Upper lobe of left lung (tissue), 6 donors: Measurements from ENCODE around the gene PPP1R9A. TPM values are rescaled to one million over a fixed set of nuclear protein-coding genes. Genes with fewer than 3 reads are reported as not detected.

ENCODE experiments used
- ATAC-seq, 2 donors: fragments of 200-7000 bp; cut with Tn5 transposase; one replicate each; pipeline ENCODE4 v1.9.1; 2022; ENCODE audit warnings: mild to moderate bottlenecking in 2 of 2, moderate library complexity in 2 of 2; ENCODE audit not compliant: low FRiP score in 2 of 2
- DNase-seq, 2 donors: peaks; one replicate each; pipeline ENCODE4 v3.0.0-alpha.2; 2019 to 2020
- H3K27ac ChIP-seq, 4 donors: fragments of 200-600 bp; sonication (generic); one replicate each; pipeline ENCODE4 v1.5.1; 2016 to 2019
- H3K27me3 ChIP-seq, 4 donors: fragments of 200-600 bp; sonication (generic); one replicate each; pipeline ENCODE4 v1.5.1; 2017 to 2019
- H3K36me3 ChIP-seq, 4 donors: fragments of 200-600 bp; sonication (generic); one replicate each; pipeline ENCODE4 v1.5.1; 2016 to 2019
- H3K4me1 ChIP-seq, 4 donors: fragments of 200-600 bp; sonication (generic); one replicate each; pipeline ENCODE4 v1.5.1; 2018 to 2019
- H3K4me3 ChIP-seq, 4 donors: fragments of 200-600 bp; sonication (generic); one replicate each; pipeline ENCODE4 v1.5.1; 2017 to 2019; ENCODE audit warnings: mild to moderate bottlenecking in 2 of 4, moderate library complexity in 1 of 4
- H3K9me3 ChIP-seq, 4 donors: fragments of 200-600 bp; sonication (generic); one replicate each; pipeline ENCODE4 v1.5.1; 2018 to 2019
- EP300 ChIP-seq, 4 donors: sonication (generic); formaldehyde crosslinking; IDR thresholded peaks; one replicate each; pipeline ENCODE4 v1.5.1; 2017; ENCODE audit warnings: antibody characterized with exemption in 4 of 4, control low read depth in 2 of 4
- POLR2A ChIP-seq, 4 donors: fragments of 450-650 bp; IDR thresholded peaks; one replicate each; pipeline ENCODE4 v1.5.1; 2016 to 2017; ENCODE audit warnings: antibody characterized with exemption in 4 of 4, mild to moderate bottlenecking in 2 of 4
- POLR2AphosphoS5 ChIP-seq, 2 donors: sonication (generic); formaldehyde crosslinking; IDR thresholded peaks; one replicate each; pipeline ENCODE4 v1.5.1; 2017; ENCODE audit warnings: antibody characterized with exemption in 2 of 2
- WGBS, 2 donors: methylation state at CpG; one replicate each; pipeline ENCODE4 v1.1.5; 2017 to 2018; 5-methylcytosine and 5-hydroxymethylcytosine counted together
- total RNA-seq, 6 donors: library from RNA; depleted of rRNA in 4 of 6; stranded (reverse); fragments of >200 nt in 4 of 6; gene quantifications; one replicate each; pipeline versions ENCODE4 v1.1.0 to v1.2.1, GENCODE V29; 2016 to 2021
- TF ChIP-seq, protein P1 (sequence below), 6 experiments: fragments of 450-650 bp in 4 of 6; fragments of 200-600 bp in 2 of 6; sonication (generic) in 2 of 6; IDR thresholded peaks; one replicate each; pipeline ENCODE4 v1.5.1; 2016 to 2019; ENCODE audit warnings: antibody characterized with exemption in 6 of 6
- donor health status: DM: no; HTN: no; CAD: no; lungs with moderate emphysema.
- donor health status: DM: no; HTN: yes; CAD: no; lungs with severe emphysema.

Gene PPP1R9A
- total RNA-seq, 6 donors from 2014 or later: 16.9 to 41.9 (median 26.2) TPM

DNA sequence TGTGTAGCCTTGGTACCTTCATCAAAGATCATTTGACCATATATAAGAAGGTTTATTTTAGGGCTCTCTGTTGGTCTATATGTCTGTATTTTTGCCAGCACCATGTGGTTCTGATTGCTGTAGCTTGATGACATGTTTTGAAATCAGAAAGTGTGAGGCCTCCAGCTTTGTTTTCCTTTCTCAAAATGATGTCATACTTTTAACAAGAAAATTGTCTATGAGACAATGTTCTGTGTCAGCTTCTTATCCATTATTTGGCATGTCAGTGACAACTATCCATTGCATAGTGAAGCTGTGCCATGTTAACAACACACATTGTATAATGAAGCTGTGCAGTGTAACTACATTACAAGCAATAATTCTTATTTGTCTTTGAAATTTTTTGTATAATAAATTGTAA is 9.1 kb upstream of the PPP1R9A start:
- Histone ChIP-seq H3K36me3 (no peaks in the 10 kb centered on the region), H3K27ac (no peak overlapping the region), H3K27me3 (no peaks in the 10 kb centered on the region), H3K4me3 (no peak overlapping the region), H3K4me1 (no peaks in the 10 kb centered on the region), H3K9me3 (no peaks in the 10 kb centered on the region)
- TF ChIP-seq, protein P1, sequence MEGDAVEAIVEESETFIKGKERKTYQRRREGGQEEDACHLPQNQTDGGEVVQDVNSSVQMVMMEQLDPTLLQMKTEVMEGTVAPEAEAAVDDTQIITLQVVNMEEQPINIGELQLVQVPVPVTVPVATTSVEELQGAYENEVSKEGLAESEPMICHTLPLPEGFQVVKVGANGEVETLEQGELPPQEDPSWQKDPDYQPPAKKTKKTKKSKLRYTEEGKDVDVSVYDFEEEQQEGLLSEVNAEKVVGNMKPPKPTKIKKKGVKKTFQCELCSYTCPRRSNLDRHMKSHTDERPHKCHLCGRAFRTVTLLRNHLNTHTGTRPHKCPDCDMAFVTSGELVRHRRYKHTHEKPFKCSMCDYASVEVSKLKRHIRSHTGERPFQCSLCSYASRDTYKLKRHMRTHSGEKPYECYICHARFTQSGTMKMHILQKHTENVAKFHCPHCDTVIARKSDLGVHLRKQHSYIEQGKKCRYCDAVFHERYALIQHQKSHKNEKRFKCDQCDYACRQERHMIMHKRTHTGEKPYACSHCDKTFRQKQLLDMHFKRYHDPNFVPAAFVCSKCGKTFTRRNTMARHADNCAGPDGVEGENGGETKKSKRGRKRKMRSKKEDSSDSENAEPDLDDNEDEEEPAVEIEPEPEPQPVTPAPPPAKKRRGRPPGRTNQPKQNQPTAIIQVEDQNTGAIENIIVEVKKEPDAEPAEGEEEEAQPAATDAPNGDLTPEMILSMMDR (IDR thresholded peaks at IDR 0.05): no peak
- TF ChIP-seq POLR2A (IDR thresholded peaks at IDR 0.05): no peak
- no peak for TF ChIP-seq EP300 (IDR thresholded peaks at IDR 0.05)
- no peak for TF ChIP-seq POLR2AphosphoS5 (IDR thresholded peaks at IDR 0.05)
- DNase-seq (no peak), ATAC-seq (no peak)

DNA sequence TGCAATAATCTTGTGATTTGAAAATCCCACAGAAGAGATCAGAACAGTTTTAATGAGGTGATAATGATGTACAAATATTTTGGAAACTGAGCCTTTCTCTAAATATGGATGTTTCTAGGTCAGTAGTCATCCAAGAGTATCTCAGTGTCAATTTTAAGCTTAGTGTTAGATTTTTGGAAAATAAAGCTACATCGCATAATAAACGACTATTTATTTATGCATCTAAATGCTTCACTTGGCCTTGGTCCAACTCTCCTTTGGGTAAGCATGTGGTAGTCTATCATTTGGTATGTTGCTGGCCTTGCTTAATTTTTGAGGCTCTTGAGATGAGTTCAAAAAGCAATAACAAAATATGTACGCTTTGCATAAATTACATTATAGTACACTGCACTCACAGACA is 5.4 kb upstream of the PPP1R9A start:
- Histone ChIP-seq H3K9me3 (no peaks in the 10 kb centered on the region), H3K4me3 (no peak overlapping the region), H3K27me3 (no peaks in the 10 kb centered on the region), H3K36me3 (no peaks in the 10 kb centered on the region), H3K27ac (no peak overlapping the region), H3K4me1 (peaks cover 0 to 4% (median under 1%) of the 10 kb centered on the region in 4 donors)
- no peak for ATAC-seq
- 77 to 92% methylated on average over 3 of the region's 3 CpGs for WGBS, 2 donors
- TF ChIP-seq POLR2AphosphoS5 (IDR thresholded peaks at IDR 0.05) (no peak), EP300 (IDR thresholded peaks at IDR 0.05) (no peak), POLR2A (IDR thresholded peaks at IDR 0.05) (no peak)
- TF ChIP-seq, protein P1 (IDR thresholded peaks at IDR 0.05): no peak
- no peak for DNase-seq

DNA sequence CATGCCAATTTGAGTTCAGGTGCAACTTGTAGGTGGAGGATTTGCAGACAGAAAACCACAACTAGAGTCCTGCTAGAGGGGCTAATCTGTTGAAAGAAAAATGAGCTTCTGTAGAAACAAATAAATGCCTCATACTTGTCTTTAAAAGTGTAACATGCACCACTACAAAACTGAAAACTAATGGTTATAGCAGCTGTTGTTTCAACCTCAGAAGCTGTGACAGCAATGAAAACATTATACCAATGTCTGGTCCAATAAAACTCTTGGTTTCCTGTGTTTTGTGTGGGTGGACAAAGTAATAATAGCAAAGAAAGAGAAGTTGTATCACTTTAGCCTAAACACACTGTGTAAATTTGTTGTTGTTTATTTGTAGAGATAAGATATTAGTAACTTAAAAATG is 3.4 kb upstream of the PPP1R9A start:
- TF ChIP-seq, protein P1 (IDR thresholded peaks at IDR 0.05): no peak
- TF ChIP-seq EP300 (IDR thresholded peaks at IDR 0.05) (no peak), POLR2A (IDR thresholded peaks at IDR 0.05) (no peak), POLR2AphosphoS5 (IDR thresholded peaks at IDR 0.05) (no peak)
- H3K27me3 ChIP-seq: peaks cover 0 to 5% (median 0%) of the 10 kb centered on the region in 4 donors
- H3K36me3 ChIP-seq: no peaks in the 10 kb centered on the region
- H3K9me3 ChIP-seq: no peaks in the 10 kb centered on the region
- H3K27ac ChIP-seq: no peak overlapping the region
- peaks cover 0 to 9% (median 4%) of the 10 kb centered on the region in 4 donors for H3K4me1 ChIP-seq
- DNase-seq (no peak), ATAC-seq (no peak)
- H3K4me3 ChIP-seq: no peak overlapping the region

DNA sequence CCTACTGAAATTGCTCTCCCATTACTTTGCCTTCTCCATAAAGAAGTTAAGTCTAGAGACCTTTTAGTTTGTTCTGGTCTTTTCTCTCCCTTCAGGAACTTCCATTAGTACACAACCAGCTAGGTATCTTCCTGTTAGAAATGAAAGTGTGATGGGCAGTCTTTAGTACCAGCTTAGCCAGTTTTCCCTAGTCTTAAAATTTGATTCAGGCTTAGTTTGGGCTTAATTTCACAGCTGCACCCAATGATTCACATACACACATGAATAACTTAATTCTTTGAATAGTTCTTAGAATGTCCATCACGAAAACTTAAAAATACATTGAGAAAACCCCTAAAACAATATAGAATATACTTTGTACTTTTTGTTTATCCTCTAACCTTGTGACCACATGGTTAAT is 2.4 kb upstream of the PPP1R9A start:
- no peak for TF ChIP-seq POLR2A (IDR thresholded peaks at IDR 0.05)
- no peak for ATAC-seq
- Histone ChIP-seq H3K4me1 (peaks cover 0 to 9% (median 4%) of the 10 kb centered on the region in 4 donors), H3K27me3 (peaks cover 0 to 5% (median 0%) of the 10 kb centered on the region in 4 donors), H3K9me3 (no peaks in the 10 kb centered on the region), H3K36me3 (no peaks in the 10 kb centered on the region), H3K4me3 (no peak overlapping the region), H3K27ac (no peak overlapping the region)
- WGBS, 2 donors: 92 to 93% methylated on average over 1 of the region's 1 CpG
- no peak for DNase-seq

DNA sequence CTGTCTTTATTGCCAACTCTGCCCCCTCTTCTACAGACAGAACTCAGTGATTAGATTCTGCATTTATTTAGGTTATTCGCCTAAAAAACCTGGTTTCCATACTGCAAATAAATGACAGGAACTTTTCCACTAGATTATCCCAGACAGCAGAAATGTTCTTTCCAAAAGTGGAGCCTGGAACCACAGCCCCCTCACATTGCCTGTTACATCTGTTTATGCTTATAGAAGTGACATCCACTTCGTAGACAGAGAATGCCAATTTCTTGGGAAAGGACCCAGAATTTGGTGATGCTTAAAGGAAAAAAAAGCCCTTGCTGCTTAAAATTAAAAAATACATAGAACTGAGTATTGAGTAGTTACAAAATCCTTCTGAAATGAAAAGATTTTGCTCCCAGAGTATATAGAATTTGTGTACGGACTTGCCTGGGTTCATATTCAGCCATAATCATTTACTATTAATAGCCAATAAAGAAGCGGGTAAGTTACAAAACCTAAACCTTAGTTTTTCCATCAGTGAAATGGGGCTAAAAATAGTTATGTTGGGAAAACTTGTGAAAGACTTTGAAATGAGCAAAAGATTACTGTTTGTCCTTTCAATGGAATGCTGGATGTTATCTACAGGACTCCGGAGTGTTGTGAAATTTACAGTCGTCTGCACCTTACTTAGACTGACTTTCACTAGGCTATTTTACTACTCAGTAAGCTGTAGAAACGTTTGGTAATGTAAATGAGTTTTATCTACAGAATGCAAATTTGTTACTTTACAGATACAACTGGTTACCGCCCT is 1.1 kb upstream of the PPP1R9A start:
- DNase-seq (no peak), ATAC-seq (no peak)
- H3K36me3 ChIP-seq: no peaks in the 10 kb centered on the region
- WGBS, 2 donors: 82 to 87% methylated on average over 8 of the region's 8 CpGs
- peaks cover 0 to 5% (median 0%) of the 10 kb centered on the region in 4 donors for H3K27me3 ChIP-seq
- H3K4me1 ChIP-seq: peaks cover 0 to 9% (median 4%) of the 10 kb centered on the region in 4 donors
- no peaks in the 10 kb centered on the region for H3K9me3 ChIP-seq
- H3K27ac ChIP-seq: peak overlapping the region in 1 of 4 donors; percentile 51
- H3K4me3 ChIP-seq: no peak overlapping the region
- TF ChIP-seq POLR2AphosphoS5 (IDR thresholded peaks at IDR 0.05) (no peak), POLR2A (IDR thresholded peaks at IDR 0.05) (no peak), EP300 (IDR thresholded peaks at IDR 0.05) (no peak)
- TF ChIP-seq, protein P1 (IDR thresholded peaks at IDR 0.05): no peak
